HFF-Myc (cell line): Measurements from ENCODE around the gene FAM3D.
A peak's percentile ranks its signal among the peaks of the same experiment; 100 is the strongest.

Experiments
- DNase-seq: peaks from one replicate; pipeline ENCODE4 v3.0.0-alpha.2; 2011; ENCODE audit warnings: low read depth; ENCODE audit errors: extremely low read depth
- H3K4me3 ChIP-seq: replicated peaks from 2 replicates; pipeline ENCODE4 v1.5.1; 2011; ENCODE audit warnings: low read depth, mild to moderate bottlenecking, control low read depth, low read length
- CTCF ChIP-seq: IDR thresholded peaks from 2 replicates; pipeline ENCODE4 v1.5.1; 2012; ENCODE audit warnings: mild to moderate bottlenecking, low read depth, low read length, control low read depth; ENCODE audit errors: missing control alignments

FAM3D gene

GRCh38 chr3:58667229-58667628 is 655 bp upstream of the FAM3D start:
- H3K4me3 ChIP-seq, result no peak overlapping the region
- no peak for DNase-seq
- no peak for TF ChIP-seq CTCF

- DNase-seq, result no peak
- H3K4me3 ChIP-seq, result no peak overlapping the region
- TF ChIP-seq CTCF, result no peak
Measured at GRCh38 chr3:58665405-58665804, 1.2 kb downstream of the FAM3D start.

GRCh38 chr3:58664611-58665010 is 2.0 kb downstream of the FAM3D start:
- no peak for TF ChIP-seq CTCF
- DNase-seq, result no peak
- H3K4me3 ChIP-seq, result no peak overlapping the region

- no peak for DNase-seq
Measured at GRCh38 chr3:58661836-58662420, 4.6 kb downstream of the FAM3D start.

GRCh38 chr3:58660998-58661397 is 5.6 kb downstream of the FAM3D start:
- no peak for DNase-seq
- H3K4me3 ChIP-seq, result no peak overlapping the region
- TF ChIP-seq CTCF, result no peak

More at GRCh38 chr3:58661836-58662420, 4.6 kb downstream of the FAM3D start:
- no peak for TF ChIP-seq CTCF
- H3K4me3 ChIP-seq, result no peak overlapping the region

GRCh38 chr3:58659051-58659675 is 7.4 kb downstream of the FAM3D start:
- H3K4me3 ChIP-seq, result no peak overlapping the region
- no peak for DNase-seq
- TF ChIP-seq CTCF, result peak; percentile 41
